Liver (tissue), 9 donors: ENCODE results near the gene GK. TPM values are rescaled to one million over a fixed set of nuclear protein-coding genes. Genes with fewer than 3 reads are reported as not detected.
"Not testable (repeated sequence)": the region's sequence is repeated elsewhere in the genome, so short reads cannot be mapped to it uniquely, and the experiment has no call there.

Experiments
- DNase-seq: peaks from one replicate; pipeline ENCODE4 v3.0.0-alpha.2; 2017; ENCODE audit warnings: low spot score
- H3K27ac ChIP-seq, 2 donors: one replicate each; pipeline ENCODE4 v1.7.0; 2013; ENCODE audit warnings: inconsistent platforms in 2 of 2, low read length in 2 of 2, control low read depth in 1 of 2, low read depth in 1 of 2, mild to moderate bottlenecking in 1 of 2
- H3K27me3 ChIP-seq, 4 donors: one replicate each; pipeline versions ENCODE4 v1.6.1 to v1.7.0; 2013; ENCODE audit warnings: low read length in 3 of 4, inconsistent platforms in 1 of 4, mild to moderate bottlenecking in 1 of 4, moderate library complexity in 1 of 4; ENCODE audit not compliant: control insufficient read depth in 4 of 4, insufficient read depth in 4 of 4
- H3K36me3 ChIP-seq, 4 donors: one replicate each; pipeline versions ENCODE4 v1.6.1 to v1.7.0; 2013; ENCODE audit warnings: low read length in 3 of 4, mild to moderate bottlenecking in 3 of 4, low read depth in 1 of 4, moderate library complexity in 1 of 4; ENCODE audit not compliant: control insufficient read depth in 4 of 4, insufficient read depth in 3 of 4
- H3K4me1 ChIP-seq, 4 donors: one replicate each; pipeline versions ENCODE4 v1.6.1 to v1.7.0; 2013; ENCODE audit warnings: low read length in 3 of 4, mild to moderate bottlenecking in 3 of 4, moderate library complexity in 1 of 4; ENCODE audit not compliant: control insufficient read depth in 4 of 4, insufficient read depth in 4 of 4
- H3K4me3 ChIP-seq, 3 donors: one replicate each; pipeline versions ENCODE4 v1.6.1 to v1.7.0; 2013; ENCODE audit warnings: low read length in 3 of 3, control low read depth in 1 of 3, low read depth in 1 of 3, mild to moderate bottlenecking in 1 of 3
- H3K9ac ChIP-seq, 2 donors: one replicate each; pipeline ENCODE4 v1.7.0; 2013; ENCODE audit warnings: low read length in 2 of 2, mild to moderate bottlenecking in 2 of 2, moderate library complexity in 2 of 2, control low read depth in 1 of 2, low read depth in 1 of 2
- H3K9me3 ChIP-seq, 4 donors: one replicate each; pipeline versions ENCODE4 v1.6.1 to v1.7.0; 2013; ENCODE audit warnings: low read length in 3 of 4; ENCODE audit not compliant: control insufficient read depth in 4 of 4
- EGR1 ChIP-seq, 2 donors: IDR thresholded peaks; 2 replicates each; pipeline ENCODE4 v1.6.1; 2016 to 2018; ENCODE audit warnings: antibody characterized with exemption in 2 of 2, low read depth in 2 of 2
- FOXA1 ChIP-seq: IDR thresholded peaks from 2 replicates; pipeline ENCODE4 v1.6.1; 2016; ENCODE audit warnings: antibody characterized with exemption
- FOXA2 ChIP-seq: IDR thresholded peaks from 2 replicates; pipeline ENCODE4 v1.6.1; 2016; ENCODE audit warnings: antibody characterized with exemption
- GABPA ChIP-seq, 2 donors: IDR thresholded peaks in 1 of 2; conservative IDR thresholded peaks in 1 of 2; 2 replicates each; pipeline ENCODE4 v1.6.1; 2016; ENCODE audit warnings: antibody characterized with exemption in 2 of 2, mild to moderate bottlenecking in 1 of 2, moderate library complexity in 1 of 2
- HNF4A ChIP-seq, 2 donors: conservative IDR thresholded peaks; 2 replicates each; pipeline ENCODE4 v1.6.1; 2016; ENCODE audit warnings: antibody characterized with exemption in 2 of 2, mild to moderate bottlenecking in 2 of 2
- HNF4G ChIP-seq: IDR thresholded peaks from 2 replicates; pipeline ENCODE4 v1.6.1; 2016; ENCODE audit warnings: antibody characterized with exemption
- JUND ChIP-seq, 2 donors: IDR thresholded peaks; 2 replicates each; pipeline ENCODE4 v1.6.1; 2016; ENCODE audit warnings: antibody characterized with exemption in 2 of 2
- NR2F2 ChIP-seq: IDR thresholded peaks from 2 replicates; pipeline ENCODE4 v1.6.1; 2016; ENCODE audit warnings: antibody characterized with exemption
- RAD21 ChIP-seq, 2 donors: IDR thresholded peaks; 2 replicates each; pipeline ENCODE4 v1.6.1; 2016; ENCODE audit warnings: antibody characterized with exemption in 2 of 2, mild to moderate bottlenecking in 2 of 2
- RXRA ChIP-seq, 2 donors: IDR thresholded peaks; 2 replicates each; pipeline ENCODE4 v1.6.1; 2017 to 2018; ENCODE audit warnings: antibody characterized with exemption in 2 of 2, mild to moderate bottlenecking in 1 of 2
- SP1 ChIP-seq: IDR thresholded peaks from 2 replicates; pipeline ENCODE4 v1.6.1; 2018; ENCODE audit warnings: antibody characterized with exemption, mild to moderate bottlenecking
- TAF1 ChIP-seq: conservative IDR thresholded peaks from 2 replicates; pipeline ENCODE4 v1.6.1; 2016; ENCODE audit warnings: antibody characterized with exemption, mild to moderate bottlenecking
- YY1 ChIP-seq: IDR thresholded peaks from 2 replicates; pipeline ENCODE4 v1.6.1; 2016; ENCODE audit warnings: antibody characterized with exemption, mild to moderate bottlenecking
- WGBS: extraction: QIAGEN DNeasy Blood & Tissue Kit; methylation state at CpG from one replicate; pipeline ENCODE4 v1.1.7; 2013; 5-methylcytosine and 5-hydroxymethylcytosine counted together
- polyA plus RNA-seq, 2 donors: library from polyadenylated mRNA; stranded (reverse) in 1 of 2; unstranded in 1 of 2; fragments of 200-250 nt in 1 of 2; fragments of >200 nt in 1 of 2; fragmentation: Nextera tagmentation in 1 of 2; extraction: Ambion mirVana in 1 of 2; gene quantifications; one replicate each; pipeline versions ENCODE4 v1.2.1 to v1.2.3, GENCODE V29; 2013 to 2015
- total RNA-seq, 2 donors: library from RNA; depleted of rRNA; stranded (reverse); fragments of >200 nt; gene quantifications; one replicate each; pipeline ENCODE4 v1.2.3, GENCODE V29; 2014
- TF ChIP-seq, protein P1 (sequence below): IDR thresholded peaks from 2 replicates; pipeline ENCODE4 v1.6.1; 2016; ENCODE audit warnings: antibody characterized with exemption
- TF ChIP-seq, protein P2 (sequence below): fragments of 150-350 bp; IDR thresholded peaks from 2 replicates; pipeline ENCODE4 v1.5.1; 2017; ENCODE audit warnings: improper control_type of control experiment, low read depth, low read length; ENCODE audit not compliant: missing input control
- TF ChIP-seq, protein P3 (sequence below): IDR thresholded peaks from 2 replicates; pipeline ENCODE4 v1.6.1; 2016; ENCODE audit warnings: antibody characterized with exemption
- TF ChIP-seq, protein P4 (sequence below): IDR thresholded peaks from 2 replicates; pipeline ENCODE4 v1.6.1; 2016; ENCODE audit warnings: antibody characterized with exemption, mild to moderate bottlenecking
- TF ChIP-seq, protein P5 (sequence below): IDR thresholded peaks from 2 replicates; pipeline ENCODE4 v1.6.1; 2016; ENCODE audit warnings: antibody characterized with exemption
- donor health status: healthy.
- donor health status: healthy.
- donor health status: healthy.
- donor health status: healthy.
- donor health status: healthy.

GK gene
- total and polyA plus RNA-seq, 4 donors = 27.9 to 145 (median 44.0) TPM

DNA sequence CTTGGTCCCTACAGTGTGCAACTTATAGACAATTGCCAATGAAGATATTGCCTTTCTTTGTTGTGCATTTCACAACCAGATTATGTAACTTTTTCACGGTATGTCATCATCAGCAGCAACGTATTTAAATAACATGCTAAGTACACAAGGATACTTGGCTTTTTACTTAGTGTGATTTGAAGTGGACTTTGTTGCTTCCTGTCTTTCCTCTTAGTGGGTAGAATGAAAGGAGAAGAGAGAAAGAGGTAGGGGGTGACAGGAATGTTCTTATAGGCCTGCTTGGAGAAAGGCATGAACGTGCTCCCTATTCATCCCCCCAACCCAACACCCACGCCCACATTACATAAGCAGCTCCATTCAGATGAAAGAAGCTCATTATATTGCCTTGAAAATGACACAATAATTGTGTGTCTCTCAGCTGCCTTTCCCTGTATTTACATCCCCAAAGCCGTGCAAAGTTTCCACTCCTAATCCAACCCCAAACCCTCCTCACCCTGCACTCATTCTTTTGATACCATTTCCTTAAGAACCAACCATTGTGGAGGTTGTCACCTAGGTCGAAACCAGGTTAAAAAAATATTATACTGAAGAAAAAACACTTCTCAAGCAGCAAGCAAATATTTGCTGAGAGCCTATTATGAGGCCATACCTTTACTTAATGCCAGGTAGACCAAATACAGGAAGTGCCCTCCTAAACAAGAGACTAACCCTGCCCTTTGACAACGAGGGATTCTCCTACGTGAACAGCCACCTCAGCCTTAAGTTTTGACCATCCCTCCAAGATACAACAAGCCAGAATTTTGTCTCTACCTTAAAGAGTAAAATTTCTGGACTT, 25.2 kb upstream of the GK start:
- no peak for TF ChIP-seq NR2F2
- no peak for TF ChIP-seq GABPA (IDR thresholded peaks at IDR 0.05 in 1 of 2, conservative IDR thresholded peaks at IDR 0.05 in 1 of 2)
- TF ChIP-seq JUND (IDR thresholded peaks at IDR 0.05) = peak in 1 of 2 donors; percentile 10
- no peak for TF ChIP-seq TAF1
- TF ChIP-seq HNF4A (conservative IDR thresholded peaks at IDR 0.05) = peak; percentile 72 to 80
- TF ChIP-seq, protein P1, sequence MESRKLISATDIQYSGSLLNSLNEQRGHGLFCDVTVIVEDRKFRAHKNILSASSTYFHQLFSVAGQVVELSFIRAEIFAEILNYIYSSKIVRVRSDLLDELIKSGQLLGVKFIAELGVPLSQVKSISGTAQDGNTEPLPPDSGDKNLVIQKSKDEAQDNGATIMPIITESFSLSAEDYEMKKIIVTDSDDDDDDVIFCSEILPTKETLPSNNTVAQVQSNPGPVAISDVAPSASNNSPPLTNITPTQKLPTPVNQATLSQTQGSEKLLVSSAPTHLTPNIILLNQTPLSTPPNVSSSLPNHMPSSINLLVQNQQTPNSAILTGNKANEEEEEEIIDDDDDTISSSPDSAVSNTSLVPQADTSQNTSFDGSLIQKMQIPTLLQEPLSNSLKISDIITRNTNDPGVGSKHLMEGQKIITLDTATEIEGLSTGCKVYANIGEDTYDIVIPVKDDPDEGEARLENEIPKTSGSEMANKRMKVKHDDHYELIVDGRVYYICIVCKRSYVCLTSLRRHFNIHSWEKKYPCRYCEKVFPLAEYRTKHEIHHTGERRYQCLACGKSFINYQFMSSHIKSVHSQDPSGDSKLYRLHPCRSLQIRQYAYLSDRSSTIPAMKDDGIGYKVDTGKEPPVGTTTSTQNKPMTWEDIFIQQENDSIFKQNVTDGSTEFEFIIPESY = peak; percentile 14
- TF ChIP-seq, protein P2, sequence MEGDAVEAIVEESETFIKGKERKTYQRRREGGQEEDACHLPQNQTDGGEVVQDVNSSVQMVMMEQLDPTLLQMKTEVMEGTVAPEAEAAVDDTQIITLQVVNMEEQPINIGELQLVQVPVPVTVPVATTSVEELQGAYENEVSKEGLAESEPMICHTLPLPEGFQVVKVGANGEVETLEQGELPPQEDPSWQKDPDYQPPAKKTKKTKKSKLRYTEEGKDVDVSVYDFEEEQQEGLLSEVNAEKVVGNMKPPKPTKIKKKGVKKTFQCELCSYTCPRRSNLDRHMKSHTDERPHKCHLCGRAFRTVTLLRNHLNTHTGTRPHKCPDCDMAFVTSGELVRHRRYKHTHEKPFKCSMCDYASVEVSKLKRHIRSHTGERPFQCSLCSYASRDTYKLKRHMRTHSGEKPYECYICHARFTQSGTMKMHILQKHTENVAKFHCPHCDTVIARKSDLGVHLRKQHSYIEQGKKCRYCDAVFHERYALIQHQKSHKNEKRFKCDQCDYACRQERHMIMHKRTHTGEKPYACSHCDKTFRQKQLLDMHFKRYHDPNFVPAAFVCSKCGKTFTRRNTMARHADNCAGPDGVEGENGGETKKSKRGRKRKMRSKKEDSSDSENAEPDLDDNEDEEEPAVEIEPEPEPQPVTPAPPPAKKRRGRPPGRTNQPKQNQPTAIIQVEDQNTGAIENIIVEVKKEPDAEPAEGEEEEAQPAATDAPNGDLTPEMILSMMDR = no peak
- TF ChIP-seq RXRA (IDR thresholded peaks at IDR 0.05) = peak in 1 of 2 donors; percentile 61
- peak; percentile 87 for TF ChIP-seq FOXA1
- TF ChIP-seq HNF4G = no peak
- peak; percentile 32 for TF ChIP-seq YY1
- TF ChIP-seq, protein P3, sequence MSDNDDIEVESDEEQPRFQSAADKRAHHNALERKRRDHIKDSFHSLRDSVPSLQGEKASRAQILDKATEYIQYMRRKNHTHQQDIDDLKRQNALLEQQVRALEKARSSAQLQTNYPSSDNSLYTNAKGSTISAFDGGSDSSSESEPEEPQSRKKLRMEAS = peak; percentile 41
- peak; percentile 78 for TF ChIP-seq SP1
- TF ChIP-seq, protein P4, sequence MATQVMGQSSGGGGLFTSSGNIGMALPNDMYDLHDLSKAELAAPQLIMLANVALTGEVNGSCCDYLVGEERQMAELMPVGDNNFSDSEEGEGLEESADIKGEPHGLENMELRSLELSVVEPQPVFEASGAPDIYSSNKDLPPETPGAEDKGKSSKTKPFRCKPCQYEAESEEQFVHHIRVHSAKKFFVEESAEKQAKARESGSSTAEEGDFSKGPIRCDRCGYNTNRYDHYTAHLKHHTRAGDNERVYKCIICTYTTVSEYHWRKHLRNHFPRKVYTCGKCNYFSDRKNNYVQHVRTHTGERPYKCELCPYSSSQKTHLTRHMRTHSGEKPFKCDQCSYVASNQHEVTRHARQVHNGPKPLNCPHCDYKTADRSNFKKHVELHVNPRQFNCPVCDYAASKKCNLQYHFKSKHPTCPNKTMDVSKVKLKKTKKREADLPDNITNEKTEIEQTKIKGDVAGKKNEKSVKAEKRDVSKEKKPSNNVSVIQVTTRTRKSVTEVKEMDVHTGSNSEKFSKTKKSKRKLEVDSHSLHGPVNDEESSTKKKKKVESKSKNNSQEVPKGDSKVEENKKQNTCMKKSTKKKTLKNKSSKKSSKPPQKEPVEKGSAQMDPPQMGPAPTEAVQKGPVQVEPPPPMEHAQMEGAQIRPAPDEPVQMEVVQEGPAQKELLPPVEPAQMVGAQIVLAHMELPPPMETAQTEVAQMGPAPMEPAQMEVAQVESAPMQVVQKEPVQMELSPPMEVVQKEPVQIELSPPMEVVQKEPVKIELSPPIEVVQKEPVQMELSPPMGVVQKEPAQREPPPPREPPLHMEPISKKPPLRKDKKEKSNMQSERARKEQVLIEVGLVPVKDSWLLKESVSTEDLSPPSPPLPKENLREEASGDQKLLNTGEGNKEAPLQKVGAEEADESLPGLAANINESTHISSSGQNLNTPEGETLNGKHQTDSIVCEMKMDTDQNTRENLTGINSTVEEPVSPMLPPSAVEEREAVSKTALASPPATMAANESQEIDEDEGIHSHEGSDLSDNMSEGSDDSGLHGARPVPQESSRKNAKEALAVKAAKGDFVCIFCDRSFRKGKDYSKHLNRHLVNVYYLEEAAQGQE = no peak
- peak; percentile 91 for TF ChIP-seq FOXA2
- TF ChIP-seq, protein P5, sequence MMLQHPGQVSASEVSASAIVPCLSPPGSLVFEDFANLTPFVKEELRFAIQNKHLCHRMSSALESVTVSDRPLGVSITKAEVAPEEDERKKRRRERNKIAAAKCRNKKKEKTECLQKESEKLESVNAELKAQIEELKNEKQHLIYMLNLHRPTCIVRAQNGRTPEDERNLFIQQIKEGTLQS = peak; percentile 69
- peak in 1 of 2 donors; percentile 26 for TF ChIP-seq RAD21 (IDR thresholded peaks at IDR 0.05)
- no peak for TF ChIP-seq EGR1 (IDR thresholded peaks at IDR 0.05; ENCODE audit: low read depth in 2 of 2)
- Histone ChIP-seq H3K4me3 (no peak overlapping the region), H3K27me3 (no peaks in the 10 kb centered on the region), H3K27ac (peak overlapping the region; percentile 14 to 81), H3K36me3 (no peaks in the 10 kb centered on the region), H3K9ac (no peak overlapping the region), H3K4me1 (peaks cover 6 to 26% (median 20%) of the 10 kb centered on the region in 4 donors), H3K9me3 (no peaks in the 10 kb centered on the region)
- WGBS = 27% methylated on average over 8 of the region's 8 CpGs
- no peak for DNase-seq

DNA sequence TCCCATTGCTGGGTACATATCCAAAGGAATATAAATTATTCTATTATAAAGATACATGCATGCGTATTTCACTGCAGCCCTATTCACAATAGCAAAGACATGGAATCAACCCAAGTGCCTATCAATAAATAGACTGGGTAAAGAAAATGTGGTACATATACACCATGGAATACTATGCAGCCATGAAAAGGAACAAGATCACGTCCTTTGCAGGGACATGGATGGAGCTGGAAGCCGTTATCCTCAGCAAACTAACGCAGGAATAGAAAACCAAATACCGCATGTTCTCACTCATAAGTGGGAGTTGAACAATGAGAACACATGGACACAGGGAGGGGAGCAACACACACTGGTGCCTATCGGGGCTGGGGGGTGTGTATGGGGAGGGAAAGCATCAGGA, 19.2 kb upstream of the GK start:
- H3K27me3 ChIP-seq, H3K36me3 ChIP-seq, H3K9me3 ChIP-seq, H3K4me1 ChIP-seq, H3K27ac ChIP-seq, H3K4me3 ChIP-seq, DNase-seq, H3K9ac ChIP-seq: not testable (repeated sequence)
- WGBS = 93% methylated on average over 6 of the region's 6 CpGs
